ENCODE data around the gene PADI4.

Gene PADI4

GRCh38 chr1:17350083-17350482 lies 42.1 kb downstream of the PADI4 start:
- no peak for DNase-seq (ENCODE audit: low read depth)

GRCh38 chr1:17350928-17351446 lies 43.0 kb downstream of the PADI4 start:
- no peak for DNase-seq (ENCODE audit: low read depth)

- no peak for DNase-seq (ENCODE audit: low read depth)
These were observed 43.8 kb downstream of the PADI4 start for GRCh38 chr1:17351598-17352324.

- no peak for DNase-seq (ENCODE audit: low read depth)
These were observed 44.5 kb downstream of the PADI4 start for GRCh38 chr1:17352419-17352909.

DNA sequence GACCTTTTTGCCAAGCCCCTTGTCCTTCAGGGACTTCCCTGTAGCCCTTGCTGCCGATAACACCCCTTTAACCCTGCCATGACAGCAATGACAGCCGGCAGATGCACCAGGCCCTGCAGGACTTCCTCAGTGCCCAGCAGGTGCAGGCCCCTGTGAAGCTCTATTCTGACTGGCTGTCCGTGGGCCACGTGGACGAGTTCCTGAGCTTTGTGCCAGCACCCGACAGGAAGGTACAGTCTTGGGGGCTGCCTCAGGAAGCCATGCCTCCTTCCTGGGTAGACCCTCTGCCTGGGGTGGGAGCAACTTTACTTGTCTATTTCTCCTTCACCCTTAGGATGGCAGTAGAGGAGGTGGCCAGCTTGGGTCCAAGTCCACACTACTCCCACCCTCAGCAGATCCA lies 47.9 kb downstream of the PADI4 start:
- no peak for DNase-seq (ENCODE audit: low read depth)

- no peak for DNase-seq (ENCODE audit: low read depth)
These were observed 48.5 kb downstream of the PADI4 start for GRCh38 chr1:17356387-17357026.

DNA sequence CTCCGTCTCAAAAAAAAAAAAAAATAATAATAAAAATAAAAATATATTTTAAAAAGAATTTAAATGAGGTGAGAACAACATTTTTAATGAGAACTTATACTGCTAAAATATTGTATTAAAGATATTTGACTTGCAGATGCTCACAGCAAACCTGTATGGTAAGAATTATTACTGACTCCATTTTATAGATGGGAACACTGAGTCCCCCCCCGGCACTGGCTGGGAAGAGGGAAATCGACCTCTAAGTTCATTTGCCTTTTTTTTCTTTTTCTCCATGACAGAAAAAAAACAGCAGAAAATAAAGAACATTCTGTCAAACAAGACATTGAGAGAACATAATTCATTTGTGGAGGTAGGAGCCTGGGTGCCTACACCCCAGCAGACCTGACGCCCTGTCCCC lies 50.6 kb downstream of the PADI4 start:
- DNase-seq (ENCODE audit: low read depth) = no peak

DNA sequence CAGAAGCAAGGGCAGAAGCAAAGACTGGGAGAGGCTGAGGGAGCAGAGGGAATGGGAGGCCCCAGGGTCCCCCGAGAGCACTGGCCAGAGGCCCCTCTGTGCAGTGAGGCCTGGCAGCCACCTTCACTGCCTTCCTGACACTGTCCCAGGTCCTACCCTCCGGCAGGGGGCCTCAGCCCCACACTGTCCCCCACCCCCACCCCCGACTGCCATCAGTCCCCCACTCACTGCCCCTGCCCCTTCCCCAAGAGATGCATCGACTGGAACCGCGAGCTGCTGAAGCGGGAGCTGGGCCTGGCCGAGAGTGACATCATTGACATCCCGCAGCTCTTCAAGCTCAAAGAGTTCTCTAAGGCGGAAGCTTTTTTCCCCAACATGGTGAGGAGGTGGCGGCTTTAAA lies 51.0 kb downstream of the PADI4 start:
- no peak for DNase-seq (ENCODE audit: low read depth)

DNA sequence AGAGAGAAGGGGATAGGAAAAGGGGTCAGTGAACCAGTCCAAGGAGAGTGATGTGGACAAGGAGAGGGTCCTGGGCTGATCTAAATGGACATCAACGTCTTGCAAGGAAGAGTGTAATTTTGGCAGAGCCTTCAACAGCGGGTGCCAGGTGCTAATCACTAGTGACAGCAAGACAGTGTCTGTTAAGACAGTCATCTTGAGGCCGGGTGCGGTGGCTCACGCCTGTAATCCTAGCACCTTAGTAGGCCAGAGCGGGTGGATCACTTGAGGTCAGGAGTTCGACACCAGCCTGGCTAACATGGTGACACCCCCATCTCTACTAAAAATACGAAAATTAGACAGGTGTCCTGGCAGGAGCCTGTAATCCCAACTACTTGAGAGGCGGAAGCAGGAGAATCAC lies 51.8 kb downstream of the PADI4 start:
- no peak for DNase-seq (ENCODE audit: low read depth)

- no peak for DNase-seq (ENCODE audit: low read depth)
These were observed 52.4 kb downstream of the PADI4 start for GRCh38 chr1:17360272-17360956.

DNA sequence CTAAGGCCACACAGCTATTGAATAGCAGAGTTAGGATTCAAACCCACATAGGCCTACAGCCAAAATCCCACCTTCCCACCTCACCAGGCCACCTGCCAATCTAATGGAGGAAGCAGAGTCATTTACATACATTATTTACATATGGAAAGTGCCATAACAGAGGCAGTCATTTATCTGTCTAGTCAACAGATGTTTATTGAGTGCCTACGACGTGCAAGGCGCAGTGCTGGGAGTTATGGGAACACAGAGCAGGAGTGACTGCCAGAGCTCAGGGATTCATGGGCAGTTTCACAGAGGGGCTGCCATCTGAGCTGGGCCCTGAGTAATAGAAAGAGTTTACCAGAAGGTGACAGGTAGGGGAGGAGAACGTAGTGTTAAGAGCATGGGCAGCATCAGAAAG lies 53.7 kb downstream of the PADI4 start:
- DNase-seq (ENCODE audit: low read depth) = no peak

GRCh38 chr1:17363351-17363750 lies 55.4 kb downstream of the PADI4 start:
- DNase-seq (ENCODE audit: low read depth) = no peak

DNA sequence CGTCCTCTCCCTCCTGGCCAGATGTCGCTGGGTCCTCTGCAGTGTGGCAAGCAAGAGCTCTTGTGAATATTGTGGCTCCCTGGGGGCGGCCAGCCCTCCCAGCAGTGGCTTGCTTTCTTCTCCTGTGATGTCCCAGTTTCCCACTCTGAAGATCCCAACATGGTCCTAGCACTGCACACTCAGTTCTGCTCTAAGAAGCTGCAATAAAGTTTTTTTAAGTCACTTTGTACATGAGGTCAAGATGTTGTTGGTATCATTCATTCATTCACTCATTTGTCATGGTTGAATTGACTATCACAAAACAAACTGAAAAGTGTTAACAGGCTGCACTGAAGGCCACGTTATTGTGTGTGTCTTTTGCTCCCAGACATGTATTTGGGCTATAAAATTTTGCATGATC lies 55.8 kb downstream of the PADI4 start:
- DNase-seq (ENCODE audit: low read depth) = no peak

DNA sequence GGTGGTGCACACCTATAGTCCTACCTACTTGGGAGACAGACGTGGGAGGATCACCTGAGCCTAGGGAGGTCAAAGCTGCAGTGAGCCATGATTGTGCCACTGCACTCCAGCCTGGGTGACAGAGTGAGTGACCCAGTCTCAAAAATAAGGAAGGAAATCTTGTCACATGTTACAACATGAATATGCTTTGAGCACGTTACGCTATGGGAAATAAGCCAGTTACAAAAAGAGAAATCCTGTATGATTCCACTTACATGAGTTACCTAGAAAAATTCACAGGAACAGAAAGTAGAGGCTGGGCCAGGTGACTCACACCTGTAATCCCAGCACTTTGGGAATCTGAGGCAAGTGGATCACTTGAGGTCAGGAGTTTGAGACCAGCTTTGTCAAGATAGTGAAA lies 57.3 kb downstream of the PADI4 start:
- no peak for DNase-seq (ENCODE audit: low read depth)

GRCh38 chr1:17369466-17369865 lies 61.5 kb downstream of the PADI4 start:
- DNase-seq (ENCODE audit: low read depth) = no peak

GRCh38 chr1:17370618-17371017 lies 62.6 kb downstream of the PADI4 start:
- no peak for DNase-seq (ENCODE audit: low read depth)

DNA sequence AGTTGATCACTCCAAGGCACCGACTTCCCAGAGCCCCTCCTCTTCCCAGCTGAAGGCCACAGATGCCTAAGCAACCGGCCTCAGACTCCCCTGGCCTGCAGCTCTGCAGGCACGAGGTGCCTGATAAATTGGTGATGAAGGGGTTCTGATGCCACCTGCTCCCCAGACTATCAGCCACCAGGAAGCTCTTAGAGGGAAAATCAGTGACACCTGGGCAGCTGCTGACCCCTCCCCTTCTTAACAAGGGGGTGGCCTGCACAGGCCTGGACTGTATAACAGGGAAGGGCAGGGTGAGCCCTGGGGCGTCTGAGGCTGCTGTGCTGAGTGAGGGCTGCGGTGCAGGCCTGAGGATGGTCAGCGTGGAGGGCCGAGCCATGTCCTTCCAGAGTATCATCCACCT lies 63.9 kb downstream of the PADI4 start, which contains the start of gene PADI6:
Gene PADI6 (plus strand): TSS at position 301 of the 400 bp plus-strand sequence. CDS start 50 bp downstream, at position 351.
- DNase-seq (ENCODE audit: low read depth) = no peak

- DNase-seq (ENCODE audit: low read depth) = no peak
These were observed 65.0 kb downstream of the PADI4 start for GRCh38 chr1:17372955-17373354.

DNA sequence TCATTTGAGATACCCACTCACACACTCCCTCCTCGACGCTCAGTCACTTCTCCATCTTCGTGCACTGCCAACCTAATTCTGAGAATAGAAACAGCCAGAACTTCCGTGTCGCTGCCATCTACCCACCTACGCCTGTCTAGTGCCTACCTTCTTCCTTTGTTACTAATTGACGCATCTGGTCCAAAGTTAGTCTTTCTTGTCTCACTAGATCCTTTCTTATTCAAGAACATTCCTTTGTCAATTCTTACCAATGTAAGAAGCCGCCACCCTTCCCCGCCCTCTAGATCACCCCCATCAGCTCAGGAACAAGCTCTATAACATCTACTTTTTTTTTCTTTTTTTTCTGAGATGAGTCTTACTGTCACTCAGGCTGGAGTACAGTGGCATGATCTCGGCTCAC lies 67.7 kb downstream of the PADI4 start:
- DNase-seq (ENCODE audit: low read depth) = no peak

DNA sequence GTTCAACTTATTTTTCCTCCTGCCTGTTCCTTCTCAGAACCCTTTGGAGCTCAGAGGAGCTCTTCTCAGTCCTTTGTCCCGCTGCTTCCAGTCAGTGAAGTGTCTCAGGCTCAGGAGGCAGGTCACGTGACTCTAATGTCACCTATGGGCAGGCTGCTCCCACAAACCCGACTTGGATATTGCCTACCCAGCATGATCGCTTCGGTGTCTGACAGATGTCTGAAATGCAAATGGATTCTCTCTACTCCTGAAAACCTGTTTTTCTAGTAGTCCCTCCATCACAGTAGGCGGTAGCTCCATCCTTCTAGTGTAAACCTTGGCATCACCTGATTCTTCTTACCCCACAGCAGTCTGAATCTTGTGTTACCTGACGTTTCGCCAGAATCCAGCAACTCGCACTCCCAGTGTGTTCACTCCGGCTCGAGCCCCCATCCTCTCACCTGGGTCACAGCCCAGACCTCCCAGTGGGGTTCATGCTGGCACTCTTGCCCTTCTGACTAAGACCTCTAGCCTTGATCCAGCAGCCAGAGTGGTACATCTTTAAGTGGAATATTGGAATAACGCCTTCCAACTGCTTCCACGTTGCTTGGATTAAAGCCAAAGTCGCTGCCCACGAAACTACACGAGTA lies 69.4 kb downstream of the PADI4 start:
- no peak for DNase-seq (ENCODE audit: low read depth)

- DNase-seq (ENCODE audit: low read depth) = no peak
These were observed 73.2 kb downstream of the PADI4 start for GRCh38 chr1:17381161-17381560.

GRCh38 chr1:17392199-17392740 lies 84.3 kb downstream of the PADI4 start:
- no peak for DNase-seq (ENCODE audit: low read depth)
